Calu3 (cell line): Measurements from ENCODE around the gene NHLRC2. TPM values are rescaled to one million over a fixed set of nuclear protein-coding genes. Genes with fewer than 3 reads are reported as not detected.

ENCODE experiments used
- BruUV-seq: library from RNA; stranded (reverse); fragments of 400-500 nt; replicated peaks from 2 replicates; lab custom pipeline; 2021; lab: Mats Ljungman, UMichigan
- CTCF ChIA-PET: fragments of 300-600 bp; sonication (Branson Sonifier 250); formaldehyde crosslinking; loops from one replicate; lab custom pipeline; 2022; ENCODE audit warnings: antibody characterized with exemption; lab: Charles Lee
- DNase-seq: peaks from one replicate; pipeline ENCODE4 v3.0.0; 2022
- H3K27ac Mint-ChIP-seq: one replicate; pipeline ENCODE4 v1.8.0; 2022; ENCODE audit warnings: mixed read lengths; ENCODE audit not compliant: unreplicated experiment
- H3K27me3 Mint-ChIP-seq: one replicate; pipeline ENCODE4 v1.8.0; 2022; ENCODE audit warnings: mixed read lengths; ENCODE audit not compliant: unreplicated experiment
- H3K36me3 Mint-ChIP-seq: one replicate; pipeline ENCODE4 v1.8.0; 2022; ENCODE audit warnings: mild to moderate bottlenecking, moderate library complexity, mixed read lengths; ENCODE audit not compliant: insufficient read depth, unreplicated experiment
- H3K4me1 Mint-ChIP-seq: one replicate; pipeline ENCODE4 v1.8.0; 2022; ENCODE audit warnings: mild to moderate bottlenecking, low read depth, mixed read lengths; ENCODE audit not compliant: unreplicated experiment
- H3K4me3 Mint-ChIP-seq: one replicate; pipeline ENCODE4 v1.8.0; 2022; ENCODE audit warnings: mild to moderate bottlenecking, low read depth, moderate library complexity, mixed read lengths; ENCODE audit not compliant: unreplicated experiment
- H3K9me3 Mint-ChIP-seq: one replicate; pipeline ENCODE4 v1.8.0; 2022; ENCODE audit warnings: low read depth, mixed read lengths; ENCODE audit not compliant: unreplicated experiment
- intact Hi-C: fragments of 100-400 bp; cut with micrococcal nuclease; formaldehyde crosslinking; loops from one replicate; pipeline ENCODE4 v1.10.0; 2022; ENCODE audit not compliant: unreplicated experiment
- total RNA-seq: library from RNA; stranded (reverse); gene quantifications from 2 replicates; pipeline ENCODE4 v1.2.3, GENCODE V29; 2022
- TF ChIP-seq, protein P1 (sequence below): fragments of 200-600 bp; IDR thresholded peaks from one replicate; pipeline ENCODE4 v1.8.0; 2022; ENCODE audit warnings: antibody characterized with exemption; ENCODE audit not compliant: unreplicated experiment

The NHLRC2 gene
- total RNA-seq, 1 experiment from 2014 or later: 18.7 TPM

DNA sequence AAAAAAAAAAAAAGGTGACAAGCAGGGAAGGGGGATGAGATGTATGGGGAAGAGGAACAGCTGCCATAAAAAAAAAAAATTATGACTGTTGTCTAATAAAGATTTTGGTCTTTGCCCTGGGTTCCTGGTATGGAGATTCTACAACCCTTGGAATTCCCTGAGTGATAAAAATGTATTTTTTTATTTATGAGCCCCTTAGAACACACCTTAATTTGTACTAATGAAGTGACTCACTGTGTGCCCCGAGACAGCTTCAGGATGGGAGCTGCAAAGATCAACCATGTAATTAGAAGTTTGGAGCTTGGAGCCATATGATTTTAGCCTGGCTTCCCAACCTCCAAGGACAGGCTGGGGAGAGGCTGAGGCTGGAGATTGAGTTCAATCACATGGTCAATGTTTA, 69.7 kb downstream of the NHLRC2 start:
- TF ChIP-seq, protein P1, sequence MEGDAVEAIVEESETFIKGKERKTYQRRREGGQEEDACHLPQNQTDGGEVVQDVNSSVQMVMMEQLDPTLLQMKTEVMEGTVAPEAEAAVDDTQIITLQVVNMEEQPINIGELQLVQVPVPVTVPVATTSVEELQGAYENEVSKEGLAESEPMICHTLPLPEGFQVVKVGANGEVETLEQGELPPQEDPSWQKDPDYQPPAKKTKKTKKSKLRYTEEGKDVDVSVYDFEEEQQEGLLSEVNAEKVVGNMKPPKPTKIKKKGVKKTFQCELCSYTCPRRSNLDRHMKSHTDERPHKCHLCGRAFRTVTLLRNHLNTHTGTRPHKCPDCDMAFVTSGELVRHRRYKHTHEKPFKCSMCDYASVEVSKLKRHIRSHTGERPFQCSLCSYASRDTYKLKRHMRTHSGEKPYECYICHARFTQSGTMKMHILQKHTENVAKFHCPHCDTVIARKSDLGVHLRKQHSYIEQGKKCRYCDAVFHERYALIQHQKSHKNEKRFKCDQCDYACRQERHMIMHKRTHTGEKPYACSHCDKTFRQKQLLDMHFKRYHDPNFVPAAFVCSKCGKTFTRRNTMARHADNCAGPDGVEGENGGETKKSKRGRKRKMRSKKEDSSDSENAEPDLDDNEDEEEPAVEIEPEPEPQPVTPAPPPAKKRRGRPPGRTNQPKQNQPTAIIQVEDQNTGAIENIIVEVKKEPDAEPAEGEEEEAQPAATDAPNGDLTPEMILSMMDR: no peak
- DNase-seq: no peak
- intact Hi-C loops: no loop called here
- Mint-ChIP-seq H3K27me3 (no peaks in the 10 kb centered on the region), H3K4me1 (no peaks in the 10 kb centered on the region), H3K36me3 (no peaks in the 10 kb centered on the region), H3K27ac (no peak overlapping the region), H3K4me3 (no peak overlapping the region), H3K9me3 (no peaks in the 10 kb centered on the region)
- CTCF ChIA-PET: no interaction called here
- no TSS peak for BruUV-seq

DNA sequence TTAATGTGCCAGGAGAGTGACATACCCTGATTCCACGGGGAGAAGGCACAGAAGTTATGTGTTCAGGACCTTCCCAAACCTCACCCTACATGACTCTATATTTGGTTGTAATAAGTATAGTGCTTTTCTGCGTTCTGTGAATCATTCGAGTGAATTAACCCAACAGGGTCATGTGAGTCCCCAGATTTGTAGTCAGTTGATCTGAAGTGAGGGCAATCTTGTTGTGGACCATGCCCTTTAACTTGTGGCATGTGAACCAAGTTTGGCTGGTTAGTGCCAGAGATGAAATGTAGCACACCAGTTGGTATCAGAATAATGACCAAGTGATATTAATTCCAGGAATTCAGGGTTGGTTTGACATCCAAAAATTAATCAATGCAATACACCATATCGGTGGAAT, 70.2 kb downstream of the NHLRC2 start:
- no peaks in the 10 kb centered on the region for H3K27me3 Mint-ChIP-seq
- H3K4me1 Mint-ChIP-seq: no peaks in the 10 kb centered on the region
- DNase-seq: no peak
- H3K27ac Mint-ChIP-seq: no peak overlapping the region
- intact Hi-C loops: no loop called here
- TF ChIP-seq, protein P1: no peak
- no TSS peak for BruUV-seq
- H3K4me3 Mint-ChIP-seq: no peak overlapping the region
- H3K36me3 Mint-ChIP-seq: no peaks in the 10 kb centered on the region
- CTCF ChIA-PET: no interaction called here
- no peaks in the 10 kb centered on the region for H3K9me3 Mint-ChIP-seq

DNA sequence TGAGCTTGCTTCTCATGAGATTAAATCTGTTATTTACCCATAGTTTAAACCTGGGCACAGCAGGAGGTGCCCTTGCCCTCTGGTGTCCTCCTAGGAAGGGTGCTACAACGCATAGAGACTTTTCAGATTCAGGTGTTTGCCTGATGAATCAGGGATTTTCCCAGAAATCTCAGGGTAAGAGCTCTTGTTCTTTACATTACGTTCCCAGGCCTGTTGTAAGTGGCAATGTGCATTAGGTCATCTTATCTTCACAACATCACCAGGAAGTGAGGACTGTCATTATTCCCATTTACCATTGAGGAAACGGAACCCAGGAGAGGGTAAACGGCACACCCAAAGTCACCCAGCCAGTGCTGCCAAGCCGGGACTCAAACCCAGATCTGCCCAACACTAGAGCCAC, 73.0 kb downstream of the NHLRC2 start:
- no peak for DNase-seq
- TF ChIP-seq, protein P1: no peak
- BruUV-seq: no TSS peak
- H3K4me3 Mint-ChIP-seq: no peak overlapping the region
- no peaks in the 10 kb centered on the region for H3K4me1 Mint-ChIP-seq
- CTCF ChIA-PET: no interaction called here
- H3K36me3 Mint-ChIP-seq: no peaks in the 10 kb centered on the region
- H3K27me3 Mint-ChIP-seq: no peaks in the 10 kb centered on the region
- no peak overlapping the region for H3K27ac Mint-ChIP-seq
- intact Hi-C loops: no loop called here
- H3K9me3 Mint-ChIP-seq: no peaks in the 10 kb centered on the region

DNA sequence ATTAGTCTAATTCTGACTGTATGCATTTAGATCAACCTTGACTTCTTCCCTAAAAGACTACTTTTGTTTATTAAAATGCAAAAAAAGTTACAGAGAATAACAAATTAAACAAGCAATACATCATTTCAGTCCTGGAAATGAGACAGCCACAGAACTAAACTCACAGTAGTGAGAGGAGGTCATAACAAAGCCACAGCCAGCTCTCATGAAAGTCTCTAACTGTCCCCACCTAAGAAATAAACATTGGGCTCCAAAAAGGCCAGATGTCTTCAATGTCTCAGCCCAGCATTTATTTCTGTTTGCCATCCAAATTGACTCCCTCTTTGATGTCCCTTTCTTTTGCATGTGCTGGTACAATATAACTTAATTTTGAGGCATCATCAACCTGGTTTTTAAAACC, 74.4 kb downstream of the NHLRC2 start:
- intact Hi-C loops: no loop called here
- Mint-ChIP-seq H3K4me1 (no peaks in the 10 kb centered on the region), H3K4me3 (no peak overlapping the region), H3K27me3 (no peaks in the 10 kb centered on the region), H3K36me3 (no peaks in the 10 kb centered on the region), H3K27ac (no peak overlapping the region), H3K9me3 (no peaks in the 10 kb centered on the region)
- TF ChIP-seq, protein P1: no peak
- CTCF ChIA-PET: no interaction called here
- no peak for DNase-seq
- no TSS peak for BruUV-seq
